Neuronal stem cell (in vitro differentiated cells): Measurements from ENCODE around the gene LCTL.

Source experiments
- DNase-seq: peaks from one replicate; pipeline ENCODE4 v3.0.0-alpha.2; 2013; ENCODE audit warnings: low spot score
- H2AFZ ChIP-seq: one replicate; pipeline ENCODE4 v1.6.1; 2013; ENCODE audit warnings: mild to moderate bottlenecking, low read length, inconsistent platforms
- H2AK5ac ChIP-seq: 2 replicates; pipeline ENCODE4 v1.6.1; 2013; ENCODE audit warnings: low read depth, mild to moderate bottlenecking, inconsistent platforms, low read length, moderate library complexity, mixed read lengths
- H2BK120ac ChIP-seq: 2 replicates; pipeline ENCODE4 v1.6.1; 2013; ENCODE audit warnings: low read depth, mild to moderate bottlenecking, inconsistent platforms, low read length, moderate library complexity, mixed read lengths
- H2BK12ac ChIP-seq: one replicate; pipeline ENCODE4 v1.6.1; 2013; ENCODE audit warnings: low read length, inconsistent platforms
- H2BK15ac ChIP-seq: 2 replicates; pipeline ENCODE4 v1.6.1; 2013; ENCODE audit warnings: mild to moderate bottlenecking, low read length, inconsistent platforms, mixed read lengths
- H2BK5ac ChIP-seq: one replicate; pipeline ENCODE4 v1.6.1; 2013; ENCODE audit warnings: inconsistent platforms, mild to moderate bottlenecking, low read length, moderate library complexity
- H3K14ac ChIP-seq: one replicate; pipeline ENCODE4 v1.6.1; 2013; ENCODE audit warnings: low read length, inconsistent platforms
- H3K18ac ChIP-seq: 2 replicates; pipeline ENCODE4 v1.6.1; 2013; ENCODE audit warnings: low read length, inconsistent platforms
- H3K23ac ChIP-seq: 2 replicates; pipeline ENCODE4 v1.6.1; 2013; ENCODE audit warnings: low read depth, mild to moderate bottlenecking, mixed read lengths, low read length, inconsistent platforms; ENCODE audit not compliant: poor library complexity
- H3K27ac ChIP-seq: replicated peaks from 3 replicates; pipeline ENCODE4 v1.5.1; 2013; ENCODE audit warnings: low read length, inconsistent platforms
- H3K27me3 ChIP-seq, 3 experiments: 2 replicates each; pipeline ENCODE4 v1.6.1; 2013; ENCODE audit warnings: low read length in 3 of 3, mild to moderate bottlenecking in 2 of 3, inconsistent platforms in 1 of 3, low read depth in 1 of 3, mixed read lengths in 1 of 3, moderate library complexity in 1 of 3; ENCODE audit not compliant: control insufficient read depth in 3 of 3, insufficient read depth in 3 of 3
- H3K36me3 ChIP-seq, 2 donors: replicated peaks in 1 of 2; 2 replicates each; pipeline ENCODE4 v1.6.1; 2013; ENCODE audit warnings: low read length in 2 of 2; ENCODE audit not compliant: control insufficient read depth in 2 of 2, insufficient read depth in 2 of 2
- H3K4ac ChIP-seq: 2 replicates; pipeline ENCODE4 v1.6.1; 2013; ENCODE audit warnings: inconsistent platforms, mild to moderate bottlenecking, low read length, moderate library complexity
- H3K4me1 ChIP-seq, 2 donors: 1 replicate in 1 of 2; 2 replicates in 1 of 2; pipeline ENCODE4 v1.6.1; 2013; ENCODE audit warnings: low read length in 2 of 2, low read depth in 1 of 2; ENCODE audit not compliant: control insufficient read depth in 2 of 2, insufficient read depth in 1 of 2
- H3K4me2 ChIP-seq: one replicate; pipeline ENCODE4 v1.6.1; 2013; ENCODE audit warnings: mild to moderate bottlenecking, low read length, inconsistent platforms; ENCODE audit not compliant: insufficient read depth, poor library complexity, severe bottlenecking
- H3K4me3 ChIP-seq, 2 donors: 2 replicates each; pipeline ENCODE4 v1.5.1; 2013; ENCODE audit warnings: low read length in 2 of 2, mild to moderate bottlenecking in 2 of 2, inconsistent platforms in 1 of 2, moderate library complexity in 1 of 2
- H3K79me1 ChIP-seq: one replicate; pipeline ENCODE4 v1.6.1; 2013; ENCODE audit warnings: low read depth, mild to moderate bottlenecking, inconsistent platforms, low read length, moderate library complexity
- H3K9ac ChIP-seq: one replicate; pipeline ENCODE4 v1.6.1; 2013; ENCODE audit warnings: mild to moderate bottlenecking, low read depth, low read length, inconsistent platforms; ENCODE audit not compliant: poor library complexity
- H3K9me3 ChIP-seq, 2 donors: replicated peaks in 1 of 2; 2 replicates each; pipeline versions ENCODE3 to v1.6.1; 2013; ENCODE audit warnings: low read length in 2 of 2, mild to moderate bottlenecking in 2 of 2, inconsistent platforms in 1 of 2, low read depth in 1 of 2, mixed read lengths in 1 of 2, moderate library complexity in 1 of 2; ENCODE audit not compliant: control insufficient read depth in 2 of 2, insufficient read depth in 1 of 2
- H4K8ac ChIP-seq: one replicate; pipeline ENCODE4 v1.6.1; 2013; ENCODE audit warnings: low read depth, mild to moderate bottlenecking, inconsistent platforms, low read length, moderate library complexity
- H4K91ac ChIP-seq: one replicate; pipeline ENCODE4 v1.6.1; 2013; ENCODE audit warnings: low read length, low read depth, mild to moderate bottlenecking, inconsistent platforms; ENCODE audit not compliant: poor library complexity
- WGBS, 2 donors: extraction: QIAGEN DNeasy Blood & Tissue Kit; methylation state at CpG; one replicate each; pipeline ENCODE4 v1.1.7; 2013; ENCODE audit warnings: missing lambda C conversion rate in 2 of 2, mixed read lengths in 1 of 2; ENCODE audit not compliant: insufficient read length in 2 of 2, insufficient replicate concordance in 1 of 2; ENCODE audit errors: extremely low coverage in 2 of 2; 5-methylcytosine and 5-hydroxymethylcytosine counted together

LCTL gene

GRCh38 chr15:66515901-66516322, 49.9 kb downstream of the LCTL start:
- DNase-seq = no peak
- H4K91ac ChIP-seq = no peak overlapping the region
- H2BK5ac ChIP-seq = no peak overlapping the region
- no peak overlapping the region for H2AK5ac ChIP-seq
- H3K23ac ChIP-seq = no peak overlapping the region
- no peaks in the 10 kb centered on the region for H3K4me1 ChIP-seq
- no peak overlapping the region for H2BK120ac ChIP-seq
- H3K18ac ChIP-seq = no peak overlapping the region
- H2BK12ac ChIP-seq = no peak overlapping the region
- H3K9ac ChIP-seq = no peak overlapping the region
- no peak overlapping the region for H4K8ac ChIP-seq
- peaks cover 1 to 84% of the 10 kb centered on the region in 2 donors for H3K36me3 ChIP-seq
- WGBS, 2 donors = no CpG with 5 or more reads among the region's 2 CpGs
- no peak overlapping the region for H3K4me2 ChIP-seq
- no peaks in the 10 kb centered on the region for H3K9me3 ChIP-seq
- no peak overlapping the region for H3K4ac ChIP-seq
- no peak overlapping the region for H3K4me3 ChIP-seq
- no peak overlapping the region for H3K14ac ChIP-seq
- no peaks in the 10 kb centered on the region for H3K27me3 ChIP-seq
- H3K79me1 ChIP-seq = no peaks in the 10 kb centered on the region
- no peak overlapping the region for H3K27ac ChIP-seq
- no peak overlapping the region for H2AFZ ChIP-seq
- no peak overlapping the region for H2BK15ac ChIP-seq

DNA sequence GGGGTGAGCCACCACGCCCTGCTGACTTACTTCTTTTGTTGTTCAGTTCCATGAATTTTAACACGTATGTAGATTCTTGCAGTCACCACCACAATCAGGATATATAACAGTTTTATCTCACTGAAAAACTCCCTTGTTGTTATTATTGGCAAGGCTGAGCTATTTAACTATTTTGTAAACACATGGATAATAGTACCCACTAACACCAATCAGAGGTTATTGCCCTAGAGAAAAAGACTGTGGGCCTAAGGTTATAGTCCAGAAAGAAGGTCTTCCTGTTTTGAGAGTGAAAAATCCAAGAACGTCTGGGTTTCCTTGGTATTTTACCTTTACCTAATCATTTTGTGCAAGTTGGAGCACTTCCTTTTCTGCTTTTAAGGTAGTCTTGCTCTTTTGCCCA, 51.2 kb downstream of the LCTL start:
- no peak overlapping the region for H3K4ac ChIP-seq
- no peak overlapping the region for H2AFZ ChIP-seq
- H4K8ac ChIP-seq = no peak overlapping the region
- H3K4me1 ChIP-seq = no peaks in the 10 kb centered on the region
- H3K14ac ChIP-seq = no peak overlapping the region
- no peak overlapping the region for H4K91ac ChIP-seq
- peaks cover 1 to 78% of the 10 kb centered on the region in 2 donors for H3K36me3 ChIP-seq
- no peak overlapping the region for H2BK120ac ChIP-seq
- H3K18ac ChIP-seq = no peak overlapping the region
- no peaks in the 10 kb centered on the region for H3K27me3 ChIP-seq
- H3K9me3 ChIP-seq = no peaks in the 10 kb centered on the region
- WGBS, 2 donors = no CpG with 5 or more reads among the region's 3 CpGs
- no peak overlapping the region for H3K4me3 ChIP-seq
- no peak overlapping the region for H2BK15ac ChIP-seq
- no peak overlapping the region for H2BK12ac ChIP-seq
- H2BK5ac ChIP-seq = no peak overlapping the region
- H3K9ac ChIP-seq = no peak overlapping the region
- no peak for DNase-seq
- H2AK5ac ChIP-seq = no peak overlapping the region
- H3K27ac ChIP-seq = no peak overlapping the region
- H3K4me2 ChIP-seq = no peak overlapping the region
- no peak overlapping the region for H3K23ac ChIP-seq
- H3K79me1 ChIP-seq = no peaks in the 10 kb centered on the region

GRCh38 chr15:66508293-66508883, 57.4 kb downstream of the LCTL start:
- H2AK5ac ChIP-seq = no peak overlapping the region
- H3K9me3 ChIP-seq = no peaks in the 10 kb centered on the region
- no peak overlapping the region for H3K4me3 ChIP-seq
- no peak overlapping the region for H3K23ac ChIP-seq
- no peak for DNase-seq
- no CpG with 5 or more reads among the region's 3 CpGs for WGBS, 2 donors
- H2BK120ac ChIP-seq = no peak overlapping the region
- H3K4me2 ChIP-seq = no peak overlapping the region
- no peak overlapping the region for H2AFZ ChIP-seq
- no peak overlapping the region for H3K4ac ChIP-seq
- no peak overlapping the region for H3K18ac ChIP-seq
- no peaks in the 10 kb centered on the region for H3K27me3 ChIP-seq
- H2BK15ac ChIP-seq = no peak overlapping the region
- H3K4me1 ChIP-seq = peaks cover 1 to 4% of the 10 kb centered on the region in 2 donors
- H2BK5ac ChIP-seq = no peak overlapping the region
- H3K79me1 ChIP-seq = no peaks in the 10 kb centered on the region
- no peak overlapping the region for H3K9ac ChIP-seq
- no peak overlapping the region for H4K8ac ChIP-seq
- no peak overlapping the region for H3K14ac ChIP-seq
- H4K91ac ChIP-seq = no peak overlapping the region
- H2BK12ac ChIP-seq = no peak overlapping the region
- H3K27ac ChIP-seq = no peak overlapping the region
- peaks cover 1 to 36% of the 10 kb centered on the region in 2 donors for H3K36me3 ChIP-seq

GRCh38 chr15:66505818-66506217, 60.0 kb downstream of the LCTL start:
- Histone ChIP-seq H2BK5ac (no peak overlapping the region), H3K4me1 (peaks cover 4 to 12% of the 10 kb centered on the region in 2 donors), H2AFZ (peak overlapping the region; percentile 92), H3K14ac (no peak overlapping the region), H3K18ac (no peak overlapping the region), H3K4ac (no peak overlapping the region), H2BK120ac (no peak overlapping the region), H2BK12ac (no peak overlapping the region), H3K27me3 (no peaks in the 10 kb centered on the region), H4K8ac (no peak overlapping the region), H3K27ac (no peak overlapping the region), H3K4me2 (peak overlapping the region; percentile 52), H3K23ac (no peak overlapping the region), H3K36me3 (peaks cover 16 to 46% of the 10 kb centered on the region in 2 donors), H3K9me3 (no peaks in the 10 kb centered on the region), H3K79me1 (no peaks in the 10 kb centered on the region), H4K91ac (no peak overlapping the region), H2AK5ac (no peak overlapping the region), H2BK15ac (no peak overlapping the region), H3K4me3 (peak overlapping the region; percentile 81 to 86), H3K9ac (no peak overlapping the region)
- no CpG with 5 or more reads among the region's 4 CpGs for WGBS, 2 donors
- no peak for DNase-seq
